GM21529 (cell line): ENCODE results near the gene DPP10.

ENCODE experiments used
- ATAC-seq: cut with Tn5 transposase; IDR thresholded peaks from one replicate; pipeline ENCODE4 v1.9.1; 2021; ENCODE audit not compliant: unreplicated experiment

Gene DPP10

DNA sequence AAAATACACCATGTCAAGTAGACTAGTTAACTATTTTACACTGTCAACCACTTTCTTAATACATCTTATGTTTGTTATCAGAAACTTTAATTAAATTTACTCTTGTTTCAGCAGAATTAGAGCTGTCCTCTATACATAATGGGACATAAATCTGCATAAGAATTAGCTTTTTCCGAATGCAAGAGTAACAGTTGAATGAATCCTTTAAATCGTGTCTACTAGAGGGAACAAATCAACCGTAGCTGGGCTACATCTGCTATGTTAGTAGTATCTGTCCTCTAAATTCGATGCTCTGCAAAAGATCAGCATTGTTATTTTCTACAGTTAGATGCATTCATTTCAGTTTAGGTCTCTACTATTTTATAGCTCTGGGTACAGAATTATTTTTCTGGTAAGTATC lies 1090.6 kb downstream of the DPP10 start:
- ATAC-seq, result no peak

DNA sequence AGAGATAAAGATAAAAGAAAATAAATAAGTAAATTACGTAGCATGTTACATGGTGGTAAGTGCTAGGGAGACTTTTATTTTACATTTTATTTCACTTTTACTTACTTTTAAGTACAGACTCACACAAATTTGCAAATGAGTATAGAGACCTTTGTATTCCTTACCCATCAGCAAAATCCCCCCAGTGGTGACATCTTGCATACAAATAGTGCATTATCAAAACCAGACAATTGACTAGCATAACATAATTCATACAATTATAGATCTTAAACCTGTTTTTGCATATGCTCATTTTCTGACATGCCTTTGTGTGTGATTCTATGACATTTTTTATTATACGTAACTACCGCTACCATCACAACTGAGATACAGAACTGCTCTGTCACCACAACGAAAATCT lies 1099.4 kb downstream of the DPP10 start:
- ATAC-seq, result no peak

DNA sequence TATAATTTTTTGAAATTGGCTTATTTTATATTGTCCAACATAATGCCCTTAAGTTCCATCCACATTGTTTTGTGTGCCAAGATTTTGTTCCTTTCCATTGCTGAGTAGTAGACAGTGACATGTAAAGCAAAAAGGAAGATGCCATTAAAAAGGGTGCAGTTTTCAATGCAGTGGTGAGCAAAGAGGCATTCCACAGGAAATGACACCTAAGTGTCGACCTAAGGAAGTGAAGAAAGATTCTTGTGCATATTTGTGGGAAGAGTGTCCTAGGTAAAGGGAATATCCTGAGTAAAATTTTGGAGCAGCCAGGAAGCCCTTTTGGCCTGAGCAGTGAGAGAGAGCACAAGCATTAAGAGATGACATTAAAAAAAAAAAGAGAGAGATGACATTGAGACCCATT lies 1099.9 kb downstream of the DPP10 start:
- ATAC-seq, result no peak

DNA sequence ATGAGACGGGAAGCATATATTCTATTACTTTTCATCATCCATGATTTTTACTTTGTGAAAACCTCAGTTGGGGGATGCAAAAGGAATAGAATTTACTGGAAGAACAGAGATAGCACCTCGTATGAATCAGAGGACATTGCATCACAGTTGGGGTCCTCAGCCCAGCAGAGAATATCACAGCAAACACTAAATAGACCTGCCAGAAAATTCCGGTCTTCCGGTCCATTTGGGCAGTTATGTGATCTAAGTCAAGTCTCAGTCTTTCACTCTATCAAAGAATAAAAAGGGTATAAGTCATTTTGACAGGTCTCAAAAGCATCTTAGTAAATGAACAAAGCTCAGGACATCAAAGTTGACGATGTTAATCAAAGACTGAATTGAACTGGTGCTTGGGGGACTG lies 1100.6 kb downstream of the DPP10 start:
- no peak for ATAC-seq

DNA sequence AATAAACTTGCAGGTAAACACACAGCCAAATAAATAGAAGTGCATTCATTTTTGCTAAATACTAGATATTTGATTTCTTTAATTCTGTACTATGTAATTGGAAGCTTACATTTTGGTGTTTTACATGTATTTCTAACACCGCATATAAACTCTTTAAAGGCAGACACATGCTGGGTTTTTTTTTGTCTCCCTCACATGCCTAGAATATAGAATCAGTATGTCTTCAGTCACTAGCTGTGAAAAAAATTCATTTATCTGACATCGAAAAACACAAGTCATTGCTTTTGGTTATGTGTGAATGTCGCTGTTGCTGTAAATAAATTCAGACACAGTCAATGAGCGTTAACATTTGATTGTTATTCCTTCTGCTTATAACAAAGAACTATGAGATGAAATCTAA lies 1101.0 kb downstream of the DPP10 start:
- ATAC-seq, result no peak

DNA sequence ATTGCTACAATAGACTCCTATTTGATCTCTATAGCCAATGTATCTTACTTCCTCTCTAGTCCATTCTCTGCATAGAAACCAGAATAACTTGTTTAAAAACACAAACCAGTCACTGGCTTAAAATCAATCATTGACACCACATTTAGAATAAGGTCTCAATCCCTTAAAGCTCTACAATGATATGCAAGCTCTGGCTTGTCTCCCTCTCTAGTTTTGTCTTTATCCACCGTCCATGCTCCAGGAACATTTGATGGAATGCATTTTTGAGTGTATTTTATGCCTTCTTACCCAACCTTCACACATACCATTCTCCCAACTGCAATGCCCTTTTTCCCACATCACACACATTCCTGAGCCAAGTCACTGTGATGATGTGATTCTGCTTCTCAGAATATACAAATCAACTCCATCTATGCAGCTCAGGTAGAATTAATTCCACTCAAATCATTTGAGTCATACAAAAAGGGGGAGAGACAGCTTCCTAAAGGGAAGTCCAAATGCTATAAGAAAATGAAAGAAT lies 1107.2 kb downstream of the DPP10 start:
- ATAC-seq, result no peak

DNA sequence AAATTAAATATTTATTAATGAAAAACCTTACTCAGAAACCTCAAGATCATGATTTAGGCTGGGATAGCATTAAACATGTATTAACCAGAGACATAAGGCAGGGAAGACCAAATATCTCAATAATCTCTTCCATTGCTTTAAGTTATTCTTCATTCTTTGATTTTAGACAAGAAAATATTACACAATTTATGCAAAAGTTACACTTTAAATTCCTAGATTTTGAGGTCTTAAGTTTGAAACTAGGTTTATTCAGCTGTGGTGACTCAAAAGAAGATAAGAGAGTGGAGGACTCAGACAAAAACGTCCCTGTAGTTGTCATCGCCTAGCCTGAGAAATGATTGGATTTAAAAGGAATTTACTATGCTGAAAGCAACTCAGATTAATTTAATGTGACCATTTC lies 1110.3 kb downstream of the DPP10 start:
- no peak for ATAC-seq

DNA sequence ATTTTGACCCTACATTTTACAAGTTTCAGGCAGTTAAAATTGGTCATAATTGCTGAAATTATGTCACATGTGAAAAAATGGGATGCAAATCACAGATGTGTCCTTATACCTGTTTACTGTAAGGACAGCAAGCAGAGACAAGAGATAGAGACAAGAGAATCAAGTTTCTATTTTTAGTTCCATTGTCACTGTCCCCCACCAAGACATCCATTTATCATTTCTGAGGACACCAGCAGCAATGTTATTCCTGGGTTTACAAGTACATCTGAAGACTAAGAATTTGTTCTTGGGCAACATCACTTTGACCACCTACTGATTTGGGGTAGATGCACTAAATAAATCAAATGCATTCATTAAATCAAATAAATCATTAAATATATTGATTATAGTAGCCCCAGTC lies 1111.7 kb downstream of the DPP10 start:
- ATAC-seq, result no peak

DNA sequence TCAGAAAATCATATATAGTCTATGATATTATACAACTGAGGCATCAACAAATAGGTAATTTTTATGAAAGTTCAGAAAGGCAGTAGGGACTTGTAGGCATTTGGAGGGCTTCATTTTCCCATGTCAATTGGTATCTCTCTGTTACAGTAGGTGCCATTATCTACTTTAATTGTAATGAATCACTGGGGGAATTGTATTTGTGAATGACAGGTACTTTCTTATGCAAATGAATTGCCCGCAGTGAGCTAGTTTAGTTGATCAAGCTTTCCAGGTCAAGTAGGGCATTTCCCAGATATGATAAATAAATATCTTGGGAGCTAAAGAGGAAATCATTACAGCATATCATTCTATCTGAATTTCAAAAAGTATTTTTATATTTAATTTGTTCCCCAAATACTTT lies 1116.3 kb downstream of the DPP10 start:
- no peak for ATAC-seq

DNA sequence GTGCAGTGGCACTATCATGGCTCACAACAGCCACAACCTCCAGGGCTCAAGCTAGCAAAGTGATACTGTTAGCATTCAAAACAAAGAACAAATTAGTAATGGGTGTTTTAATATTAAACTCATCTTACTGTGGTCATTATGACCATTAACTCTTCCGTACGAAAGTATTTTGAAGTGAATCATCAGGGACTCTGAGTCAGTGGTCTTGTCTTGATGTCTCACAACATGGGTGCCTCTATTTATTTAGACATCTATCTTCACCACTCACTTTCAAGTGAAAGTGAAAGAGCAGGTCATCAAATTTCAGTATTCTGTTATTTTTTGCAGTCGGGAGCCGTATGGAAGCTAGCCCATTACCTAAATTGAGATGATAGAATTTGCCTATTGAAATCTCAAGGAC lies 1118.2 kb downstream of the DPP10 start:
- ATAC-seq, result no peak

DNA sequence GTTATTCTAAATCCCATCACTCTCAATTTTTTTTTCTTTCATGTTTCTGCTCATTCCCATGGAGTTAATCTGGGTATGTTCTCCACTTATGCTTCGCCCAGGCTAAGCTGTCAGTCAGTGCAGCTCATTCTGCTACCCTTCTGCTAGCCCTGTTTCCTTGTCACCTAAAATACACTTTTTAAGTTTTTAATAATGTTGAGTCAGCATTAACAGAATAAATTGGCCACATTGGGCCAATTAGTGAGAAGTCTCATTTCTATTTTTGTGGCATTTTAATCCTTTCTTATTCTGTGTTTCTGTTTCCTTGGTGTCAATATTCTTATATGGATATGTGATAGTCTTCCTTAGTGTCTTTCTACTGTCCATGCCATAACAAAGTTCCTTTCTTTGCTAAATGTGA lies 1126.2 kb downstream of the DPP10 start:
- no peak for ATAC-seq

DNA sequence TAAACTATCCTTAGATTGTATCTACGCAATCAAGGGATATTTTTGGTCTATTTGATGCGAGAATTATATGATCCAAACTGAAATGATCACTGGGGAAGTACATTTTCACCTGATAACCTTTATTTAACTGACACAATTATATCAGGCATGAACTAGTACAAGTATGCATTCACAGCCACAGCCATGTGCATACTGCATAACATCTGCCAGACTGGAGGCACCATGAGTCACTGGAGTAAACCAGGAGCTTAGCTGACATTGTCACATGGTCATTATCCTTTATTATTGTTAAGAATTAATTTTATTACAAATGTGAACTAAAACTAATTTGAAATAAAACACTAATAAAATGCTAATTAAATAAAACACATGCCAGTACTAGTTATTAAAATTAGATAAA lies 1127.1 kb downstream of the DPP10 start:
- ATAC-seq, result no peak

DNA sequence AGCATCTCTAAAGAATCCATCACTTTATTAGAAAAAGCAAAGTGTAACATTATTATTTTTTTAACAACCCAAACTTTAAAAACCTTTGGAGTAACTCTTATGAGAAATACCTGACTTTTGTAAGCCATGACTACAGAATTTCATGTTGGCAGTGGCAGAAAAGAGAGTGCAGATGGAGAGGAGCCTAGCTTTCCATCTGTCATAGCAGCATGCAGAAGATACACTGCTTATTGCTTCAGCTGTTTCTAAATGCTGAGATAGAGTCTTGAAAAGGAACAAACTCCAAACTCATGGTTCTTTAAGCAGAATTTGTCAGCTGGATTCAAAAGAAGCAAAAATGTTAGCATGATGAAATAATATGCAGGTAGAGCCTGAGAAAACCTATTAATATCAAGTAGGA lies 1130.3 kb downstream of the DPP10 start:
- no peak for ATAC-seq

DNA sequence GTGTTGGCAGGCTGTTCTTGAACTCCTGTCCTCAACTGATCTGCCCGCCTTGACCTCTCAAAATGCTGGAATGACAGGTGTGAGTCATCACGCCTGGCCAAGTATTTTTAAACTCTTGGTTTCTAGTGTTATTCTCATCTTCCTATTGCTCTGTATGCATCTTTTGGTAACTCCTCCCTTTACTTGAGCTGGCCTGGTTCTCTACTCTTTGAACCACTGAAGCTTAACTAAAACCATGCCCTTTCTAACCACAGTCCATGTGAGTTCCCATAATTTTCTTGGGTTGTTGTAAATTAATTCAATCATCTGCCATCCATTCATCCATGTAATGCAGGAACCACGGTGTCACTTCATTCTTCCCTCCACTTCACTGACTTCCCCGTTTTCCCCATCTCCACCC lies 1131.3 kb downstream of the DPP10 start:
- no peak for ATAC-seq

DNA sequence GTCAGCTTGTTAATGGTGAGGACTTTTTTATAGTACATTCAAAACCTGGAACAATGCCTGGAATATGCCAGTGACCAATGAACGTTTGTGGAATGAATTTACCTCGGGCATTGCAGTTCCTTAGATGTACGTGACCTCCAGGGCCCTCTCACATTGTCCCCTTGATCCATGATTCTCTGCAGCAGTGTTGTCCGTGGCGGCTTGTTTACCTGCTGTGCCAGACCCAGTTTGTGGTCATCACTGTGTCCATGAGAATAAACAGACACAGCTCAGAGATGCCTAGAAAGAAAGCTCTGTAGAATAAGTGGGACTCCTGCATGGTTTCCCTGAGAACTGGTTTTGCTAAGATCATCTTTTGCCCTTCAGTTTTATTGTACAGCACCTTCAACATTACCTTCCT lies 1132.2 kb downstream of the DPP10 start:
- ATAC-seq, result no peak

DNA sequence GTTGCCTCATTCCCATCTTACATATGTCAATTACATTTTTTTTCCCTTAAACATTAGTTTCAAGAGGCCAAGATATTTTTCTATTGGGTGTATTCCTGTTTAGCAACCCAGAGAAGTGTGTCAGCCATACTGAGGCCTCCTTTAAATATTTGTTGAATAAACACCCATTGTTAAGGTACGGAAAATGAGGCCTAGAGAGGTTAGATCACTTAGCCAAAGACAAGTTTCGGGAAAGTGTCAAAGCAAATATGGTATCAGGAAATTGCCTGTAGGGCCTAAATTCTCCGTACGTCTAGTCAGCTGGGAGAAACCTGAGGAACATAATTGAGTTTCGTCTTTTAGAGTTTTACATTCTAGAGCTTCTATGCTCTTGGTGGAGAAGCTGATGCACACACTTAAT lies 1138.3 kb downstream of the DPP10 start:
- ATAC-seq, result no peak

DNA sequence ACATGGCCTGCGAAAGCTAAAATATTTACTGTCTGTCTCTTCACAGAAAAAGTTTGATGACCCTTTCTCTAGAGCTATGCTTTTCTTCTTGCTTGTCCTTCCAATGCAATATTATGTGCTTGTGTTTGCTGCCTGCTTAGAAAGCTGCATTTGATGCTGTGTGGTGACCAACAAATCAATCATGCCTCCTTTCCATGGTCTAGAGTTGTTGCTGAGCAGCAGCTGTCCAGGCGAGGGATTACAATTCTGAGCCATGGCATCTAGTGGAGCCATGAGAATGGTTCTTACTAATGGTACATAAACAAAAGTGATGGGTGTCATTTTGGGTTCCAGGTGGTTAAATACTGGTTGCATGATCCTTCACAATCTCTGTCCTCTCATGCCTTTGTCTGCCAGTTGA lies 1142.1 kb downstream of the DPP10 start:
- ATAC-seq, result no peak

DNA sequence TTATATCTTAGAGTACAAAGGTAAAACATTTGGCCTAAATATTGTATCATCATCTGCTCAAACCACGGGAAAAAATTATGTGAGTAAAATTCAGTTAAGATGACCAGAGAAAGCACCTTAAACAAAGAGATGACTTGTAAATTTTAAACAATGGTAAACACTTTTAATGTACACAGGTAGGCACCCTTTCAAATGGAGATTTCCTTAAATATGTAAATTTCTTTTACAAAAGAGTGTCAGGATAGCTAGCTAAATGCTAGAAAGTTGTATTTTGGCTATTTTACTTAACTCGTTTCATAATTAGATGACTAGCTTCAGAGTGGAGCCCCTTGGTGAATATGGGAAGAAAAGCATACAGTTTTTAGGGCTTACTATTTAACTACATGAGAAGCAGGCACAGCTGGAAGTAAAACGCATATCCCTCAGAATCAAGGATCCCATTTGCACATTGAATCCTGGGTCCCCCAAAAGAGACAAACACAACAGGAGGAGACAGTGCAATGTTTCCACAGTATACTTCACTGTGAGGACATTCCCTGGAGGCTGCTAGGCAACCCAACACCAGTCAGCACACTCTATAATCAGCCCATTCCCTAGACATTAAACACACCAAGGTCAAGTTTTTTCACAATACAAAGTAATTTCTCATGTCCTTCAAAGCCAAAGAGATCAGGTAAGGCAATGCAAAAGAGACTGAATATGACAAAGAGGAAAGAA lies 1154.4 kb downstream of the DPP10 start:
- ATAC-seq, result no peak

DNA sequence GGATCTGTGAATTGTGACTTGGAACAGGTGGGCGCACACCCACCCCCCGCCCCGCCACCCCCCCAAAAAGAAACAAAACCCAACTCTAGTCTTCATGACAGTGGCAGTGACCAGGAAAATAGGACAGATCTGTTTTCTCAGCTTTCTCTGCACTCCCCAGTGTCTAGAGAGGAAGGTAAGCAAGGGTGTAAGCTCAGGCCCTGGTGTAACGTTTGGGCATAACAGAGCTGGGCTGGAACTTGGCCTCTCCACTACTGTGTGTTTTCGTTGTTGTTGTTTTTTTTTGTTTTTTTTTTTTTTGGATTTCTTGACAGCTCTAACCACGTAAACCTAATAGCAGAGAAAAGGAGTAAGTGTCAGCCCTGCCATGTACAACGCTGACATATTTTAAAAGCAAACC lies 1160.8 kb downstream of the DPP10 start:
- ATAC-seq, result no peak

DNA sequence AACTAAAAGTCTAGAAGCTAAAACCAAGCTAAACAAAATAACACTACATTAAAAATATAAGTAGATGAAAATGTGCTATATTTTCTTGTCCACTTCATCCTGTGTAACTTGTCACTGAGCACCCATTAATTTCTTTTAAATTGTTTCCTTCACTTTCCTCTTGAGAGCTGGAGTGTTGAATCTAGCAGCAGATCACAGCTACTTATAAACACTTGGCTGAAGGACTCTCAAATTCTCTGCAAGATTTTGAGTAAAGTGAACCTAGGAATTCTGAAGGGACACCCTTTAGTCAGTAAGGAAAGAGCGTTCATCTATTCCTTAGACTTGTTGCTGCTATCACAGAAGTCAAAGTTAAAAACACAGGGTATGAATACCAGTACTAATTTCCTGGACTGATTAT lies 1163.9 kb downstream of the DPP10 start:
- no peak for ATAC-seq

DNA sequence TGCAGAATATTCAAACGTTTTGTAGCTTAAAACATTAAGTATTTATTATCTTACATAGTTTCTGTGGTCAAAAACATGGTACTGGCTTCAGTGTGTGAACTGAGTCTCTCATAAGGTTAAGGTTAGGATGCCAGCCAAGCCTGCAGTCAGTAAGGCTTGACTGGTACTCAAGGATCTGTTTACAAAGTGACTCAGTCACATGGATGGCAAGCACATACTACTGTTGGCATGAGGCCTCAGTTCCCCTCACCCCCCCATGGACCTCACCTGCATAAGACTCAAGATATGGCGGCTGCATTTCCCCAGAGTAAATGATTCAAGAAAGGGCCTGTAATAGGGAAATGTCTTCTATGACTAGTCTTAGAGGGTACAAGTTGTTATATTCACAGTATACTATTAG lies 1167.5 kb downstream of the DPP10 start:
- ATAC-seq, result no peak

DNA sequence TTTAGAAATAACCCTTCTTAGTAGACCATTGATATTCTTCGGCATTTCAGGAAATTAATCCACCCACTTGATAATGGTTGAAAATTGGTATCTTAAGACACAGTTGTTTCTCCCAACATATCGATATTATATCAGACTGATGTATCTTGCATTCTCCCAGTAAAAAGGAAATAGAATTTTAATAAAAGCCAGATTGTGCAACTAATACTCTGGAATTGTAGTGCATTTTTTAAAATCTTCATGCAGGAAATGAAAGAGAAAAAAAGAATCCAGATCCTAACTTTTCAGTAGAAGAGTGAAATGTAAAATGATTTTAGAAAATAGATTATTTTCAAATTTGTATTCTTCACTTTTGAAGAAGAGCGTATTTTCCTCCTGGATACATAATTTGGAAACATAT lies 1168.4 kb downstream of the DPP10 start:
- ATAC-seq, result no peak

DNA sequence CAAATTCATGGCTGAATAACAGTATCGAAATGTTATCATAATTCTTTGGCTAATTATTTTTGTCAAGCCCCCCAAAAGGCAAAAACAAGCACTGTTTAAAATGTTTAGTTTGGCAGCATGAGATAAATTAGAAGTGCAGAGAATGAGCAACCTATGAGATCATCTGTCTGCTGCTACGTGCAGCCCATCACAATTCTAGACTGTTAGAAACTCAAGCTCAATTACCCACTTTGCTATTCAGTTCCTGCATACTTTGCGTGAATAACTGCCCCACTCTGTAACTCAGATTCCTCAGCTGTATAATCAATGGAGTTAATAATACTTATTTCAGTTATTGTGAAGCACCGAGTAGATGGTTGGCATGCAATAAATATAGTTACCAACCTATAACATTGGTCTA lies 1181.9 kb downstream of the DPP10 start:
- ATAC-seq, result no peak
